SK-N-SH (cell line): ENCODE data around the gene OTOP1. TPM values are rescaled to one million over a fixed set of nuclear protein-coding genes. Genes with fewer than 3 reads are reported as not detected.

Experiments used
- CTCF ChIA-PET: fragments of 300-600, 350-600 bp; formaldehyde crosslinking; extraction: SDS; loops from one replicate; lab custom pipeline; 2021; lab: Yijun Ruan, JAX
- POLR2A ChIA-PET: fragments of 350-600 bp; sonication (Branson Sonifier 250); formaldehyde crosslinking; extraction: SDS; loops from one replicate; lab custom pipeline; 2020; ENCODE audit warnings: antibody characterized with exemption, inconsistent platforms; lab: Yijun Ruan, JAX
- DNase-seq: peaks from one replicate; pipeline ENCODE4 v3.0.0; 2012
- H2AFZ ChIP-seq: fragments of 200-600 bp; sonication (generic); 2 replicates; pipeline ENCODE4 v1.8.1; 2016; ENCODE audit warnings: antibody characterized with exemption, mild to moderate bottlenecking, low read depth
- H3F3A ChIP-seq: fragments of 200-600 bp; sonication (generic); replicated peaks from 2 replicates; pipeline ENCODE3; 2016; ENCODE audit warnings: antibody characterized with exemption, mild to moderate bottlenecking; ENCODE audit not compliant: insufficient read depth
- H3K27ac ChIP-seq, 2 experiments: fragments of 200-500 bp in 1 of 2; fragments of 200-600 bp in 1 of 2; sonication (Bioruptor generic) in 1 of 2; sonication (generic), shearing (Covaris generic) in 1 of 2; 2 replicates each; pipeline versions ENCODE4 v1.5.1 to v1.6.1; 2014 to 2016; ENCODE audit warnings: low read depth in 2 of 2, inconsistent platforms in 1 of 2, low read length in 1 of 2, mild to moderate bottlenecking in 1 of 2, mixed read lengths in 1 of 2
- H3K27me3 ChIP-seq: fragments of 200-600 bp; sonication (generic), shearing (Covaris generic); 2 replicates; pipeline ENCODE4 v1.6.1; 2016; ENCODE audit warnings: mixed run types; ENCODE audit not compliant: insufficient read depth
- H3K36me3 ChIP-seq, 2 experiments: fragments of 200-500 bp in 1 of 2; fragments of 200-600 bp in 1 of 2; sonication (Bioruptor generic) in 1 of 2; sonication (generic) in 1 of 2; replicated peaks in 1 of 2; 2 replicates each; pipeline versions ENCODE3 to v1.5.1; 2014 to 2016; ENCODE audit warnings: low read length in 1 of 2, mild to moderate bottlenecking in 1 of 2; ENCODE audit not compliant: insufficient read depth in 2 of 2, control insufficient read depth in 1 of 2
- H3K4me1 ChIP-seq, 2 experiments: fragments of 200-500 bp in 1 of 2; fragments of 200-600 bp in 1 of 2; sonication (Bioruptor generic) in 1 of 2; sonication (generic), shearing (Covaris generic) in 1 of 2; 2 replicates each; pipeline versions ENCODE4 v1.5.1 to v1.6.1; 2014 to 2016; ENCODE audit warnings: low read depth in 1 of 2, low read length in 1 of 2, mixed run types in 1 of 2; ENCODE audit not compliant: insufficient read depth in 2 of 2, control insufficient read depth in 1 of 2
- H3K4me2 ChIP-seq: fragments of 200-600 bp; sonication (generic), shearing (Covaris generic); 2 replicates; pipeline ENCODE4 v1.6.1; 2017; ENCODE audit warnings: mixed run types
- H3K4me3 ChIP-seq, 2 experiments: fragments of 200-500 bp in 1 of 2; fragments of 200-600 bp in 1 of 2; sonication (Bioruptor generic) in 1 of 2; sonication (generic), shearing (Covaris generic) in 1 of 2; 2 replicates each; pipeline versions ENCODE4 v1.5.1 to v1.8.1; 2014 to 2016; ENCODE audit warnings: low read depth in 2 of 2, inconsistent platforms in 1 of 2, low read length in 1 of 2, mild to moderate bottlenecking in 1 of 2, mixed read lengths in 1 of 2, moderate library complexity in 1 of 2
- H3K79me2 ChIP-seq: fragments of 200-600 bp; sonication (generic); 2 replicates; pipeline ENCODE4 v1.8.1; 2017; ENCODE audit warnings: mild to moderate bottlenecking; ENCODE audit not compliant: insufficient read depth
- H3K9ac ChIP-seq: fragments of 200-600 bp; sonication (generic); 2 replicates; pipeline ENCODE4 v1.6.1; 2017; ENCODE audit warnings: mixed run types
- H3K9me2 ChIP-seq: fragments of 200-600 bp; sonication (generic); 2 replicates; pipeline ENCODE4 v1.6.1; 2017; ENCODE audit warnings: mixed run types
- H3K9me3 ChIP-seq: fragments of 200-600 bp; sonication (generic); 2 replicates; pipeline ENCODE4 v1.6.1; 2017; ENCODE audit warnings: mixed run types, mild to moderate bottlenecking, moderate library complexity
- H4K20me1 ChIP-seq: fragments of 200-600 bp; sonication (generic); 2 replicates; pipeline ENCODE4 v1.6.1; 2017; ENCODE audit warnings: mild to moderate bottlenecking, mixed run types; ENCODE audit not compliant: insufficient read depth
- CHD2 ChIP-seq: fragments of 150-350 bp; IDR thresholded peaks from 2 replicates; pipeline ENCODE4 v1.6.1; 2018; ENCODE audit warnings: low read length; ENCODE audit not compliant: partially characterized antibody
- EP300 ChIP-seq, 2 experiments: IDR thresholded peaks; 2 replicates each; pipeline versions ENCODE4 v1.4.0 to v1.6.1; 2012; ENCODE audit warnings: borderline replicate concordance in 1 of 2, low read depth in 1 of 2, low read length in 1 of 2
- EZH2phosphoT487 ChIP-seq: fragments of 200-600 bp; sonication (generic); IDR thresholded peaks from 2 replicates; pipeline ENCODE4 v1.6.1; 2017; ENCODE audit warnings: low read depth, mixed run types, mild to moderate bottlenecking, antibody characterized with exemption, moderate library complexity, borderline replicate concordance
- FOXJ3 ChIP-seq: sonication (generic); formaldehyde crosslinking; IDR thresholded peaks from 2 replicates; pipeline ENCODE4 v1.5.1; 2020; ENCODE audit warnings: mild to moderate bottlenecking, missing genetic modification reagents
- FOXM1 ChIP-seq: IDR thresholded peaks from 2 replicates; pipeline ENCODE4 v1.4.0; 2012; ENCODE audit warnings: low read depth, mild to moderate bottlenecking
- GABPA ChIP-seq: IDR thresholded peaks from 2 replicates; pipeline ENCODE4 v1.4.0; 2012; ENCODE audit warnings: low read depth, mild to moderate bottlenecking
- JUND ChIP-seq: IDR thresholded peaks from 2 replicates; pipeline ENCODE4 v1.4.0; 2012
- MEF2A ChIP-seq: IDR thresholded peaks from 2 replicates; pipeline ENCODE4 v1.4.0; 2012; ENCODE audit warnings: low read depth, borderline replicate concordance
- MXI1 ChIP-seq: IDR thresholded peaks from 2 replicates; pipeline ENCODE4 v1.6.1; 2012; ENCODE audit warnings: mild to moderate bottlenecking, low read depth, low read length, improper control_type of control experiment
- NFIC ChIP-seq: IDR thresholded peaks from 2 replicates; pipeline ENCODE4 v1.4.0; 2012; ENCODE audit warnings: borderline replicate concordance
- POLR2AphosphoS5 ChIP-seq: IDR thresholded peaks from 2 replicates; pipeline ENCODE4 v1.6.1; 2012; ENCODE audit warnings: low read depth, low read length
- RAD21 ChIP-seq: IDR thresholded peaks from 2 replicates; pipeline ENCODE4 v1.6.1; 2012; ENCODE audit warnings: mild to moderate bottlenecking, low read length
- RCOR1 ChIP-seq: fragments of 150-350 bp; IDR thresholded peaks from 2 replicates; pipeline ENCODE4 v1.6.1; 2017; ENCODE audit warnings: antibody characterized with exemption, low read length
- RFX5 ChIP-seq: IDR thresholded peaks from 2 replicates; pipeline ENCODE4 v1.6.1; 2012; ENCODE audit warnings: mild to moderate bottlenecking, improper control_type of control experiment, low read length
- SIN3A ChIP-seq: IDR thresholded peaks from 2 replicates; pipeline ENCODE4 v1.6.1; 2012; ENCODE audit warnings: low read depth, mild to moderate bottlenecking, low read length, moderate library complexity, borderline replicate concordance
- TCF12 ChIP-seq: IDR thresholded peaks from 2 replicates; pipeline ENCODE4 v1.4.0; 2012
- YY1 ChIP-seq: IDR thresholded peaks from 2 replicates; pipeline ENCODE4 v1.4.0; 2012; ENCODE audit warnings: low read depth, mild to moderate bottlenecking
- WGBS: methylation state at CpG from one replicate; pipeline ENCODE4 v1.1.6; 2017; ENCODE audit warnings: low lambda C conversion rate; 5-methylcytosine and 5-hydroxymethylcytosine counted together
- polyA plus RNA-seq, 3 experiments: library from polyadenylated mRNA; depleted of rRNA; stranded (reverse); fragments of >200 nt; gene quantifications; 2 replicates each; pipeline ENCODE4 v1.2.3, GENCODE V29; 2012
- TF ChIP-seq, protein P1 (sequence below): IDR thresholded peaks from 2 replicates; pipeline ENCODE4; 2012
- TF ChIP-seq, protein P2 (sequence below): IDR thresholded peaks from 2 replicates; pipeline ENCODE4 v1.4.0; 2012; ENCODE audit warnings: low read depth, borderline replicate concordance

OTOP1 gene
- polyA plus RNA-seq, 1 of the 3 experiments (the other 2 are of a cell fraction), result not detected

DNA sequence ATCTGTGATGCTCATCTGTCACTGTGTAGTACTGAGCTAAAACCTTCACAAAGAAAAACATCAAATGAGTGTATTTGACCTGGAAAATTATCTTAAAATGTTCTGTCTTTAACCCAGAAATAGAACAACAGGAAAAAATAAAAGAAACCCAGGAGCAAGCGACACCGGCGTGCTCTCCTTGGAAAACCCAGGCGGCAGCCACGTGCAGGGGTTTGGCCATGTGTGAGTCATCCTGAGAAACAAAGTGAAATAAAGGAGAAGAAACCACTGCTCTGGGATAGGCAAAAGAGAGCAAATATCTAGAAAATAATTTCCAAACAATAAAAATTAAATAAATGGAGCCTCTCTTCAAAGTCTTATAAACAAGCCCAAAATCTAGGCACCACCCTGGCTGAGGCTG lies 41.3 kb upstream of the OTOP1 start:
- Histone ChIP-seq H3K27me3 (no peaks in the 10 kb centered on the region), H2AFZ (no peak overlapping the region), H3K4me1 (no peaks in the 10 kb centered on the region), H3F3A (no peaks in the 10 kb centered on the region), H3K4me2 (no peak overlapping the region), H3K79me2 (no peaks in the 10 kb centered on the region), H3K27ac (no peak overlapping the region), H3K4me3 (no peak overlapping the region), H3K36me3 (peaks cover 7 to 35% of the 10 kb centered on the region in 2 experiments), H3K9me2 (no peaks in the 10 kb centered on the region), H3K9ac (no peak overlapping the region), H4K20me1 (no peaks in the 10 kb centered on the region), H3K9me3 (no peaks in the 10 kb centered on the region)
- CTCF ChIA-PET, result interaction anchor here (1.2 kb wide), 1 partner anchor 16 kb away, joined by 3 read pairs; no protein-coding TSS in a partner anchor
- 90% methylated on average over 5 of the region's 5 CpGs for WGBS
- no peak for DNase-seq
- POLR2A ChIA-PET, result no interaction called here
- TF ChIP-seq RAD21, result no peak
- TF ChIP-seq EZH2phosphoT487, result no peak
- TF ChIP-seq MXI1, result no peak
- TF ChIP-seq CHD2, result no peak
- TF ChIP-seq RFX5, result no peak
- no peak for TF ChIP-seq YY1
- TF ChIP-seq FOXJ3 (CRISPR knock-in tag), result no peak
- TF ChIP-seq POLR2AphosphoS5, result no peak
- TF ChIP-seq, protein P1, sequence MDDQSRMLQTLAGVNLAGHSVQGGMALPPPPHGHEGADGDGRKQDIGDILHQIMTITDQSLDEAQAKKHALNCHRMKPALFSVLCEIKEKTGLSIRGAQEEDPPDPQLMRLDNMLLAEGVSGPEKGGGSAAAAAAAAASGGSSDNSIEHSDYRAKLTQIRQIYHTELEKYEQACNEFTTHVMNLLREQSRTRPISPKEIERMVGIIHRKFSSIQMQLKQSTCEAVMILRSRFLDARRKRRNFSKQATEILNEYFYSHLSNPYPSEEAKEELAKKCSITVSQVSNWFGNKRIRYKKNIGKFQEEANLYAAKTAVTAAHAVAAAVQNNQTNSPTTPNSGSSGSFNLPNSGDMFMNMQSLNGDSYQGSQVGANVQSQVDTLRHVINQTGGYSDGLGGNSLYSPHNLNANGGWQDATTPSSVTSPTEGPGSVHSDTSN, result no peak
- TF ChIP-seq, protein P2, sequence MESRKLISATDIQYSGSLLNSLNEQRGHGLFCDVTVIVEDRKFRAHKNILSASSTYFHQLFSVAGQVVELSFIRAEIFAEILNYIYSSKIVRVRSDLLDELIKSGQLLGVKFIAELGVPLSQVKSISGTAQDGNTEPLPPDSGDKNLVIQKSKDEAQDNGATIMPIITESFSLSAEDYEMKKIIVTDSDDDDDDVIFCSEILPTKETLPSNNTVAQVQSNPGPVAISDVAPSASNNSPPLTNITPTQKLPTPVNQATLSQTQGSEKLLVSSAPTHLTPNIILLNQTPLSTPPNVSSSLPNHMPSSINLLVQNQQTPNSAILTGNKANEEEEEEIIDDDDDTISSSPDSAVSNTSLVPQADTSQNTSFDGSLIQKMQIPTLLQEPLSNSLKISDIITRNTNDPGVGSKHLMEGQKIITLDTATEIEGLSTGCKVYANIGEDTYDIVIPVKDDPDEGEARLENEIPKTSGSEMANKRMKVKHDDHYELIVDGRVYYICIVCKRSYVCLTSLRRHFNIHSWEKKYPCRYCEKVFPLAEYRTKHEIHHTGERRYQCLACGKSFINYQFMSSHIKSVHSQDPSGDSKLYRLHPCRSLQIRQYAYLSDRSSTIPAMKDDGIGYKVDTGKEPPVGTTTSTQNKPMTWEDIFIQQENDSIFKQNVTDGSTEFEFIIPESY, result no peak
- TF ChIP-seq RCOR1, result no peak
- no peak for TF ChIP-seq FOXM1
- TF ChIP-seq JUND, result no peak
- no peak for TF ChIP-seq MEF2A
- TF ChIP-seq GABPA, result no peak
- TF ChIP-seq EP300 (IDR thresholded peaks at IDR 0.05; ENCODE audit: borderline replicate concordance in 1 of 2, low read depth in 1 of 2, low read length in 1 of 2), result no peak
- TF ChIP-seq NFIC, result no peak
- no peak for TF ChIP-seq SIN3A
- TF ChIP-seq TCF12, result no peak
